ENCODE data around the gene MYH15.

Gene MYH15

DNA sequence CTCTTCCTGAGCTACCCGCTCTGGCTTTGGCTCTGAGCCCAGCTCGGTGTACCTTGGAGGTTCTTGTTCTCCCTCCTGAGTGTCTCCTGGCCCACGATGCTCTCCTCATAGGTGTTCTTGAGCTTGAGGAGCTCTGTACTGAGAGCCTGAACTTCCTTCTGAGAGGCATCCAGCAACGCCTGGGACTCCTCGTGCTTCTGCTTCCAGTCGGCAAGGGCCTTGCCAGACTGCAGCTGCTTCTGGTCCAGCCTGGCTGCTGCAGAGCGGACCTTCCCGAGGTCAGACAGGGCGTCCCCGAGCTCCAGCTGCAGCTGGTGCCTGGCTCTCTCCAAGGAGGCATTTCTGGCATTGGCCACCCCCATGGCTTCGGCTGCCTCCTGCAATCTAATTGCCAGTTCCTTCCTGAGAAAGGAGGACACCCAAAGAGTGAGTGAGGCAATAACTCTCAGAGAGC is 99.8 kb downstream of the MYH15 start:
- DNase-seq, result no peak

DNA sequence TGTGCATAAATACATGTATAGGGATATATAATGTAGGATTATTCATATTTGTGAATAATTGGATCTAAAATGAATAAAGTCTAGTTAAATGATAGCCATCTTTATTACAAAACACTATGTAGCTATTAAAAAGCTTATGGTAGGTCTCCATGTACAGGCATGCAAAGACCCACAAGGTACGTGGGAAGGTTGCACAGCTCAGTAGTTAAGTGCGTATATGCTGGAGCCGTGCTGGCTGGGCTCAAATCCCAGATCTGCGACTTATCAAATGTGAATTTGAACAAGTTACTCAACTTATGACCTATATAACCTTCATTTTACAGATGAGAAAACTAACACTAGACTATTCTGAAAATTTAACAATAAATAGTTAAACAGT is 100.6 kb downstream of the MYH15 start:
- DNase-seq, result no peak

DNA sequence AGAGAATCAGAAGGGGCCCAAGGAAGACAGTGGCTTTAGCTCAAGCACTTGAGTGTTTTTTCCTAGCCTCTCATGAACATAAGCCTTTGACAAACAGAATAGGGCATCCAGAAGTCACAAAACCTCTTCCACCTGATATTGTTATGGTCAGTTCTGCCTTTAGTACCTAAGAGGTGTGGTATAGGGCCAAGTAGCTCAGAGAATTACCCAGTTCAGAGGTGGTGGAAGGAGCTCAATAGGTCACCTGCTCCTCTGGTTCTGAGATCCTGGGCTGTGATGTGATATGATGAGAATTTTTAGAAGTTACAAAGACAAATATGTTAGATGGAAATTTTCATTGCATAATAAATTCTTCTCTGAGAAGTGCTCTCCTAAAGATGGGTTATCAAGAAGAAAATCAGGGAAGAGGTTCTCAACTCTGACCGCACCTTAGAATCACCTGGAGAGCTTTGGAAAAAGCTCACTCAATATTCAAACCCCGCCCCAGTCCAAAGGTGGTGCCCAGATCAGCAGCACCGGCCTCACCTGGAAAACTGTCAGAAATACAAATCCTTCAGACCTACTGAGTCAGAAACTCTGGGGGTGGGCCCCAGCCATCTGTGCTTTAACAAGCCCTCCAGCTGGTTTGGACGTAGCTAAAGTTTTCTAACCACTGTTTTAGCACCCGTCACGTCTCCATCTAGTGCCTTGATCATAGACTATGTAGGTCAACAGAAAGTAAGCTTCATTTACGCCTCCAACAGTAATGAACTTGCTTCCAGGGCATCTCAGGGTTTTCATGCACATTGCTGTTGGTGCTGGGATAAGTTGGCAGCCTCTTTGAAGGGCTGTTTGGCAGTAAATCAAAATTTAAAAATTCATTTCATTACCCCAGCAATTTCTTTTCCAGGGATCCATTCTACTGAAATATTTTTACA is 101.3 kb downstream of the MYH15 start:
- DNase-seq, result no peak

DNA sequence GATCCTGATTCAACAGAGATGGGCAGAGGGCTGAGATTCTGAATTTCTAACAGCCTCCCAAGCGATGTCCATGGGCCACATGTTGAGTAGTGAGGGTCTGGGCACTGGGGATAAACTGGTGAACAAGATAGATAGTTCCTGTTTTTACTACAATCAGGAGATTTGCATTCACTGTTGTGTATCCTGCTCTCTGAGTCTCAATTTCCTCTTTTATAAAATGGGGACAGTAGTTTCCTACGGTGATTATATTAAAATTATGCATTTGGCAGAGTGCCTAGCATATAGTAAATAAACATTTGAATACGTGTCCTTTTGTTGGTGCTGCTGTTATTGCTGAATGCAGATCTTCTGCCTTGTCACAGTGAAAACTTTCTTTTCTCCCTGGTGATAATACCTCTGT is 102.5 kb downstream of the MYH15 start:
- DNase-seq, result no peak

DNA sequence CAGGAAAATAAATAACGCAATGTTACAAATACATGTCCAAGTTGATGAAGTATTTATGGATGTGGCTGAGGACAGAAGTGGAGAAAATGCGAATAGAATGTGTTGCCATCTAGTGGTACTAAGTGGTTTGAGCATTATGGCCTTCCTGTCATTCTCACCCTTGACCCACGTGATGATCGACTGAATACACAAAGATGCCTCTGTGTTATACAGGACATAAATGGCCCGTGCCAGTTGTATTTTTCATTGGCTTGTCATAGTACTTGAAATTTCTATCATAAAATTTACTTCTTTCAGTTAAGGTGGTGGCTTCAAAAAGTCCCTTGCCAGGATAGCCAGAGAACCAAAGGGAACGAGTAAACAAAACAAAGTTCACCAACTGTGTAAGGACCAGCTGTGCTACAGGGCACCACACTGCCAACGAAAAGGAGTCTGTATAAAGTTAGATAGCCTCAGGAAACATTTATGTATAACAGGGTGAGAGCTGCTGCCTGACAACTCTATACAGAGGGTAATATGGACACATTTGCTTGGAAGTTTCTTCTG is 103.7 kb downstream of the MYH15 start:
- DNase-seq, result peak; percentile 72

DNA sequence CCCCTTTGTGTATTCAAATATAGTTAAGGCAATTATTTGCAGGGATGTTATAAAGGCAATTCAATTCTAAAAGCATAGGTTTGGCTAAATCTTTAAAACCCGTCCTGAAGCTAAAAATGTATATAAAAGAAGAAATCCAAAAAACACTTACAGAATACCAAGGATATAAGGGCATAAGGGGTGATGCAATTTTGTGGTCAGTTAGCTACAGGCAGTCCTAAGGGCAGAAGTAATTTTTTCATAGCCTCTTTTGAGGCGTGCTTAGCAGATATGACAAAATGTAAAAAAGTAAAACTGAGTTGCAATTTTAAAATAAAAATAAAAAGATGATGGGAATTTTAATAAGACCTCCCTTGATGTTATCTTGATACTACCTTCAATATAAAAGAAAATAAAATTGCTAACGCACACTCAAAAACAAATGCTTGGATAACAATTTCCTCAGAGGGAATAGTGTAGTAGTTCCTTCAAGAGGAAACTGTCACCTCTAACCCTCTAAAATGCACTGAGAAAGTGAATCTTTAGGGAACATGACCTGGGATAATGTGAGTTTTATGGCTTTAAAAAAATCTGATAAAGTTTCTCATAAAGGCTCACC is 104.2 kb downstream of the MYH15 start:
- peak; percentile 38 for DNase-seq

DNA sequence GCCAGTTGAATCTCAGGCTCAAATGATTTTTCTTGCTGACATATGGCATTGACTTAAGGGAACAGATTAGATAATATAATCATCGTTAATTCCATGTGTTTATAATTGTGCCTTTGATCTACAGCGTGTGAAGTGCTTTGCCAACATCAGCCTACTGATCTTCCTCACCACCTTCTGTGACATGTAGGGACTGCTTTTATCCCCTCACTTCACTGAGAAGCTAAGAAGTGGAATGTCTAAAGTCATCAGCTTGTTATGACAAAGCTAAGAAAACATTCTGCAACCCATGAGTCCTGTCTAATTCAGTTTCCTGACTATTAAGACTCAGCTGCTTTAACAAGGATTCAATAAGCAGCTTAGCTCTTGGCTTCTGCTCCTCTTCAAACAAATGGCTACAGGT is 106.0 kb downstream of the MYH15 start:
- DNase-seq, result peak; percentile 21

DNA sequence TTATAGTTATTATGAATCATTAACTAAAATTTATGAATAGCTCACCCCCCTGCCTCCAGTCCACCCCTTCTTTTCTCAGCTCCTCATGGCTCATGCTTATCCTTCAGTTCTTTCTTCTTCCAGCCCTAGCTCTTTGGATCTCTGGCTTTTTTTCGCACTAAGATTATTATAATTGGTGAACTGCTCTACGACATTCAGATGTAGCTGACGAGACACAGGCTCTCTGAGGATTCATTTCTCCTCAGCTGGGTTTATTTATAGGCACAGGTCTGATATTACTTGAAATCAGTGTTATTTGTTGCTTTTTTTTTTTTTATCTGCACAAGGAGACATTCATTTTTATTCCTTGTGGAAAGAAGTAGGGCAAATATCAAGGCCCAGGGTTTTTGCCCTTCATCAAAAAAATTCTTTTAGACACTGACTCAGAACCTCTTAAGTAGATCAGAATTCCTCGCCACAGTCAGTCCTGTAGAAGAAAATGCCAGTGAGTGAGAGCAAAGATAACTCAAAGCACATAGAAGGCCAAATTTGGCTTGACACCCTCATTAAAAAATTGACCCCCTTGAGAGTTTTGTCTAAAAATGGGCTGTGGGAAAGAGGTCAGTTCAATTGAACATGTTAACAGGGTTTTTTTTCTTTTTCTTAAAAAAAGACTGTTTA is 106.6 kb downstream of the MYH15 start:
- DNase-seq, result peak; percentile 21

DNA sequence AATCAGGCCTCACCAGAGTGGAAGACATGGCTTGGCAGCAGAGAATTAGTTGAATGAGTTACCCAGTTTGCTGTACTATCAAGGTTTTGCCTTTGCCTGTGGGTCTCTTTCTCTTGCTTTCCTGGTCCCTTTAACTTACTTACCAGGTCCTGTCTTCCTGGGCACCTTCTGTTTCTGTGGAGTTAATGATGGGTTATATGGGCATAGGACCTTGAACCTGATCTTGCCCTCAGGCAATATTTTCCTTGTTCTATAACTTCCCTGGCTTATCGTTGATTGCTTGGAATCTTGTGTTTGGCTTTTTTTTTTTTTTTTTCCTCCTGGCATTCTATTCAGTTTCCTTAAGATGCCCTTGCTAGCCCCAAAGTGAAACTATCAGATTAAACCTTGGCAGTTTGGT is 107.2 kb downstream of the MYH15 start:
- no peak for DNase-seq

DNA sequence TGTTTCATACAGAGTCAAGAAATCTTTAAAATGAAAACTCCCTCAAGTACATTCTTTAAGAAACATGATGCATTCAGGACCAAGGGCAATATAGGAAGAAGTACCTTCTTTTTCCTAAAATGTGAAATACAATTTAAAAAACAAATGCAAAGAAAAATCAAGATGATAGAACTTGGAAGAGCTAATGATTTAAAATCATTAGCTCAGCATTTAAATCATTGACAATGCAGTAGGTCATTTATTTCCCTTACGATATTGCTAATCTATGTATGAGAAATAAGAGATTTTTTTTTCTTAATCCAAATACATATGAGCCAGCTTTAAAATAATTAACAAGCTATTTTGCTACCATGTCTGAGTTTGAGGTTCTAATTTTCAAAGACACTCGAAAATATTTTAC is 108.6 kb downstream of the MYH15 start:
- no peak for DNase-seq

DNA sequence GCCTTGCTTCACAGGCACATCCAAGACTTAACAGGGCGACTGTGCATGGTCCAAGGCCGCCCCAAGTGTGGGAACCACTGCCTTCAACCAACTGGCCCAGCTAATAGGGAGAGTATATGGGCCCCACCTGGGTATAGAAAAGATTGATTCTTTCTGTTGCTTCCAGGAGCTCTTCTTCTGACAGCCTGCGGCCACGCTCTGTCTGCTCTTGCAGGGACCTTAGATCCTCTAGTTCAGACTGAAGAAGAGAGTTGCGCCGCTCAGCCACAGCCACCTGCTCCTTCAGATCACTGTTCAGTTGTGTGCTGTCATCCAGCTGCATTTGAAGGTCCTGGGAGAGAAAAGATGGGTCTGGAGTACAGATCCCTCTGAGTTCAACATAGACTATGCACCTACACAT is 111.9 kb downstream of the MYH15 start:
- no peak for DNase-seq

DNA sequence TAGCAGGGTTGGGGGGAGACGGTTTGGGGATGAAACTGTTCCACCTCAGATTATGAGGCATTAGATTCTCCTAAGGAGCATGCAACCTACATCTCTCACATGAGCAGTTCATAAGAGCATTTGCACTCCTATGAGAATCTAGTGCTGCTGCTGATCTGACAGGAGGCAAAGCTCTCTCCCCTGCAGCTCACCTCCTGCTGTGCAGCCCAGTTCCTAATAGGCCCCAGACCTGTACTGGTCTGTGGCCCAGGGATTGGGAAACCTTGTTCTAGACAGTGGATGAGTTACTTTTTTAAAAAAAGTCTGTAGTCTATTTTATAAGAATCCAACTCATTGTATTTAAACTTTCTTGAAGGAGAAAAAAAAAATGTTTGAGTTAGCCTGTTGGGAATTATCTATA is 114.1 kb downstream of the MYH15 start:
- DNase-seq, result no peak

DNA sequence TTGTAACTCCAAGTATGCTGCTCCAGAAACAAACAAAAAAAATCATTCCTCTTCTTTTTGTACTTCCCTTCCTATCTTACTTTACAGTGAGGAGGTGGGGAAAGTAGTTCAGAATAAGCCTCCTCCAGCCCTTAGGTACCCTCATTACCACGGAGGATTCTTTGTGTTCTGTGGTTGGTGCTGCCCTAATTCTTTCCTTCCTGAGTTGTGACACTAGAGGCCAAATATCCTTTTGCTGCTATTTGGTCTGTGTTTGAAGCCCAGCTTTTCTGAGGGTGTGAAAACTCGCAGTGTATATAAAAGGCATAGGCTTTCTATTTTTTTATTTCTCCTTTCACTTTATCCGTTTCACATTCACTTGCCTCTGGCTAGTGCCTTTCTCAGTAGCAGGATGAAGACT is 115.8 kb downstream of the MYH15 start:
- no peak for DNase-seq

DNA sequence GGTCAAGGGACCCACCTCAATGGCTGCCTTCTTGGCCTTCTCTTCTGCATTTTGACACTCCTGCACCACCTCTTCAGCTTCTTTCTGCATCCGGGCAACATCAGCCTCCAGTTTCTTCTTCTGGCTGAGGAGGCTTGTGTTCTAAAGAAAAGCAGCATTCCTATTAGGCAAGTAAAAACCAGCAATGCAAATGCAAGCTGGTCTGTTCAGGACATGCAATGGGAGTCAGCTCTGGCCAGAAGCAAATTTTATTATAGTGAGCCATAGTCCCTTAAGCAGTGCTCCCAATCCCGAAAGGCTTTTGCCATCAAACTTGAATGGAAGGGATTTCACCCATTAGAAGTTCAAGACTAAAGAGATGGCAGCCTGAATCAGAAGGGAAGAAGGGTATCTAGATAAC is 116.4 kb downstream of the MYH15 start:
- no peak for DNase-seq

DNA sequence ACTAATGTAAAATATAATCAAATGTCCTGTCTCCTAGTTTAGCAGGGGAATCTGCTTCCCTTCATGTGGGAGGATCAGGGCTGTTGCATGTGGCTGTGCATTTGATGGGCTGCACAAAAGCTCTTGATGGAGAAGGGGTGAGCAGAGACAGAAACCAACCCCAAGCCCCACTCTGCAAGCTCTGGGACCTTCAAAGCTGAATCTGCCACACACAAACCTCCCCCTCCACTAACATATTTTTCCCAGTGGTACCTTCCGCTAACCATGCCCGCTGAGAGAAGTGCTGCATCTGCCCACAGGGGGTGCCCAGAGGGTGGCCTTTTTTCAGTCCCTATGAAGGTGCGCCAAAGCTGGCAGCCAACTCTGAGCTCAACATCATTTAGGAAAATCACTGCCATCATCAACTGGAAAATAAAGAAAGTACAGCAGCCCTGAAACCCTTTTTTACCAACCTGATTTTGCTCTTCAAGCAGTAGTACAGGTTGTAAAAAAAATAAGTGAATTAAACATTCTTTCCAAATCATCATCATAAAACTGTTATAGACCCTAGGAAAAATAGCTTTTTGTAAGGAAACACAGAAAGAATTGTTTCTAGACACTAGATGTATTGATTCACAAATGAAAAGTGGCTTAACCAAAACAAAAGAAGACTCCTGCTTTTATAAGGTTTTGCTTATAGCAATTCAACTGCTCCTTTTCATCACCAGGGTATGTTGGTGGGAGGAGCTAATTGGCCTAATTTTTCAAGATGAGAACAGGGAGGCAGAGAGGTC is 117.1 kb downstream of the MYH15 start:
- DNase-seq, result no peak

DNA sequence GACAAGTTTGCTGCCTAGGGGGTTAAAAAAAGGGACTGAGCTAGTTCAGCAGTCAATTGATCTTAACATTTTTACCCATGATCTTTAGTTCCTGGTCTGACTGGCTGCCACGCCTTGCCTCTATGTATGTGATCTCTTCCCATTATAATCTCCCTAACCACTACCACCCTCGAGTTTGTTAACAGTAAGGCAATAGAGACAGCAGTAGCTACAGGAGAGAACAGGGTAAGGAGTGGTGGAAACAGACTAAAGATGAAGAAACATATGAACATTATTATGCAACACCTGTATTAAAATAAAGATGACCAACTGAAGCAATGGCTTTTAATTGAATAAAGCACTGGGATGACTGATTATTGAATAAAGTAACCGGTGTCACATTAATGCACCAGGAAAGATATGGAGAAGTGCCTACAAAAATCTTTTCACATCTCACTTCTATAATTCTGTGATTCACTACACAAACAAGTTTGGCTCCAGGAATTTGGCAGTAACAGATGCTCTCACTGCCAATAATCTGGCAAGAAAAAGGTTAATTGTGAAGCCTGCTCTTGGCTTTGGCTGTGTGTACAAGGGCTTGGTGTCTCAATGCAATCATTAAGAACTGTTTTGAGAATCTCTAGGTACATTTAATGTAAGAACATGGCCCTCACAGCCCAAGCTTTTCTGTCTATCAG is 118.3 kb downstream of the MYH15 start:
- peak; percentile 10 for DNase-seq

DNA sequence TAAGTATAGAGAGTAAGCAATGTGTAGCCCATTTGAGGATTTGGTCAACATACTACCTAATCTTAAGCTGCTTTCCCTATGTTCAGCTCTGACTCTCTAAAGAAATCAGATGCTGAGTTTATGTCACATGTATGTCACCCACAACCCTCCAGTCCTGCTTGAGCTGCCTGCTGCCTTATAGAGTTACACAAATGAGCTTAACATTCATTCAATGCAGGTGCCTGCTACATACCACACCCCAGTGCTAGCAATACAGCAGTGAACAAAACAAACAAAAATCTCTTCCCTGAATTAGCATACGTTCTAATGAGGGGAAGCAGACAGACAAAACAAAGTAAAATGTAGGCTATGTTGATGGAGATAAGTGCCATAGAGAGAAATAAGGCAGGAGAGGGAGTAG is 121.0 kb downstream of the MYH15 start:
- DNase-seq, result no peak

DNA sequence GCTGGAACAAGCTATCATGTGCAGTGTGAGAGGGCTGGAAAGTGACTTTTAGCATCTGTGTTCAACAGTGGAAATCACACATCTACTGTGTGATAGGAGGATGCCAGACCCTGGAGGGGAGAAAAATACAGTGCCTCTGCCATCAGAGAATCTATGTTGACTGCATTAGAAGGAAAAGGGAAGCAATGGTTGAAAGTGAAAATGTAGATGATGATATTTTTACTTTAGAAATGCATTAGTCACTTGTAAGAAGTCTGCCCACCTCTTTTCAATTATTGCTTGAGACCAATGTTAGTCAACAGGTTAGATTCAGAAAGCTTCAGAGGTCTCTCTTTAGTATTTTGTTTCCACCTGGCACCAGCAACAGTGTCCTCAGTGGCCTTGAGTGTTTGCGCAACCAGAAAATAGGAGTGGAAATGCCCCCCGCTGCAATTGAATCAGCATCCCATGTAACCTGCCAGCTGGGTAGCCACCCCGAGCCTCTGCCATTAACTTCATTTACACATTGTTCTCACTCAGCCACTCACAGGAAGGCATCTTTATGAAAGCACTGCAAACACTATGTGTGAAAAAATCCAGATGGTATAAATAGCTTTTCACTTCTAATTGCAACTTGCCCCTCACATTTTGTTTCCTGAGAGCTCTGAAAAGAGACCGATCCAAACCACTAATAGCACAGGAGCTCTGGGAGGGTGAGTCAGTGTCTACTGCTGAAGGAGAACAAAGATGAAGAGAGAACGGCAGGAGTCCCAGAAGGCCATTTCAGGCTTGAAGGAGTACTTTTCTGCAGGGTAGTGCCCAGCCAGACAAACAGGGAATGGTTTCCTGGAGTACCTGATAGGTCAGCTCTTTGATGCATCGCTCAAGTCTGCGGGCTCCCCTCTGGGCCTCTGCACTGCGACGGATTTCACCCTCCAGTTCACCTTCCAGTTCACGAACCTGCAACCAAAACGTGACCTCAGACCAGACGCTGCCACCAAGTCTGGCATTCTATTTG is 122.0 kb downstream of the MYH15 start:
- DNase-seq, result no peak

DNA sequence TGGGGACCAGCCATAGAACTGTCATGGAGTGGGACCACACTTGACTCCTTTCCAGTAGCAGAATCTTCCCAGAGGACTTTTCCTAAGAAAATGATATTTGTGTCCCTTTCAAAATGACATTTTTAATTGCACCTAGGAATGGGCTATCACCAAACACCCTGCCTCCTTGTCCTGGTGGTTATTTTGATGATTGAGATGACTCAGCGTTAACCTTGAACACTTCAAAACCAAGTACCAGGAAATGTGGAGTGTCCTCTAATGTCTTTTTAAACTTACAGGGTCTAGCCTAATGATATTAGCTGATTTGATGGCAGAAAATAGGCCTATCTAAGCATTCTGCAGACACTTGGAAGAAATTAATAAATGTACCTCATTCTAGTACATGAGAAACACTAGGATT is 123.3 kb downstream of the MYH15 start:
- DNase-seq, result no peak

DNA sequence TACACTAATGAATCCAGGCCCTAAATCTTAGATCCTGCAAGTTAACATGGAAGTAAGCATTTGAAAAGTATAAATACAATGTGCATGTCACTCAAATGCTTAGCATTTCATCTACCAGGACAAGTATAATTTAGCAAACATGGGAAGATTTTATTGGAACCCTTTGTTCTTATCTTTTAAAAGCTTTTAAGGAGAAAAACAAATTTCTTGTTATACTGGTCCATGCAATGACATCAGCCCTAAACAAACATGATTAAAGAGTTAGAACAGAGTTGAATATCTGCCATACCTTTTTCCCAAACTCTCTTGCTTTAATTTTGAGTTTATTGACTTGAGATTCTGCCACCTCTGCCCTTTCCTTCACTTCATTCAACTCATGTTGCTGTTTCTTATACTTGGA is 127.1 kb downstream of the MYH15 start:
- DNase-seq, result no peak

DNA sequence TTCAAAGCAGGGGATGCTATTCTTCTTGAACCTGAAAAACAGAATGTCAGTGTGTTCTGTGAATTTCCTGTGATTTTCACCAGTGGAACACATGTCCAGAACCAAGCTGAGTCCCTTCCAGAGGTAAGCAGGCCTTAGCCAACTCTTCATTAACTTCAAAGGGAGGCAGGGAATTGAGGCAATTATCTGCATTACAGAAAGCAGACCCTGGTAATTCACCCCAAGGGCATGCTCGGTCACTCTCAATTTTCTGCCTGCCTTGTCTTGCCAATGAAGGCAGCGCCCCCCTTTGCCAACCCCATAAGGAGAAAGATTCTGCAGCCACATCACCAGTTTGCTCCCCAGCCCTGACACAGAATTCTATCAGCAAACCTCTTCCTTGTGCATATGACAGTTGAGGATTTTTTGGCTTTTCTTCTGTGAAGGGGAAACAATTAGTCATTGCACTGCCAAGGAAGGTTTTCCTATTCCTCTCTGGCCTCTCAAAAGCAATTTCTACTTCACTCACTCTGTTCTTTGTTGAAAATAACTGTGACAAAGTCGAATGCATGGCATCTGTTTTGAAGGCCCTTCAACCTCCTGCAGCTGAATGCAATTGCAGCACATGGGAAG is 128.8 kb downstream of the MYH15 start:
- no peak for DNase-seq
